ENCODE data around the gene SERHL2. TPM values are rescaled to one million over a fixed set of nuclear protein-coding genes. Genes with fewer than 3 reads are reported as not detected.
"Not testable (repeated sequence)": the region's sequence is repeated elsewhere in the genome, so short reads cannot be mapped to it uniquely, and the experiment has no call there.

The SERHL2 gene
- total RNA-seq, 1 experiment from 2014 or later: 0.66 TPM

DNA sequence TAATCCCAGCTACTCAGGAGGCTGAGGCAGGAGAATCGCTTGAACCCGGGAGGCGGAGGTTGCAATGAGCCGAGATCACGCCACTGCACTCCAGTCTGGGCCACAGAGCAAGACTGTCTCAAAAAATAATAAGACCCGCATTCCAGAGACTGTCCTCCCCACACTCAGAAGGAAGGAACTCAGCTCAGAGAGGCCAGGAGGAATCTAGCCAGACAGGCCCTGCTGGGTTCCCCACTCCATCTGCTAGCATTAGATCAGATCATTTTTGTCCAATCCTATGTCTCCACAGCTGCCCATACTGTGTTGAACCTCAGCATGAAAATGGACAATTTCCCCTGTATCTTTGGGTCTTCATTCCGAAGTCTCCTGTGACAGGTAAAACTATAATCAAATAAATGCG lies 24.3 kb upstream of the SERHL2 start:
- in situ Hi-C loops (cut with HindIII; ENCODE audit: low pct_unique_long_range_greater_than_20kb, low sequenced_read_pairs); DNase-seq (ENCODE audit: low read depth, low spot score): not testable (repeated sequence)

DNA sequence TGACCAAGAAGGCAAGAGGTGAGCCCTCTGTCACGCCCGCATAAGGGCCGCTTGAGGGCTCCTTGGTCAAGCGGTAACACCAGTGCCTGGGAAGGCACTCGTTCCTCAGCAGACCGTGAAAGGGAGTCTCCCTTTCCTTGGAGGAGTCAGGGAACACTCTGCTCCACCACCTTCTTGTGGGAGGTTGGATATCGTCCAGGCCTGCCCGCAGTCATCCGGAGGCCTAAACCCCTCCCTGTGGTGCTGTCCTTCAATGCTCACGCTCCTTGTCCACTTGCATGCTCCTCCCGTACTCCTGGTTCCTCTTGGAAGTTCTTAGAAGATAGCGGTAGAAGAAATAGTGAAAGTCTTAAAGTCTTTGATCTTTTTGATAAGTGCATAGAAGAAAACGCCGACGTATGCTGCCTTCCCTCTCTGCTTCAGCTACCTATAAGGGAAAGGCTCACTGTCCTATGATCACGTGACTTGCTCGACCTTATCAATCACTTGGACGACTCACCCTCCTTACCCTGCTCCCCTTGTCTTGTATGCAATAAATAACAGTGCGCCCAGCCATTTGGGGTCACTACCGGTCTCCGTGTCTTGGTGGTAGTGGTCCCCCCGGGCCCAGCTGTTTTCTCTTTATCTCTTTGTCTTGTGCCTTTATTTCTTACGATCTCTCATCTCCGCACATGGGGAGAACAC lies 22.2 kb upstream of the SERHL2 start:
- DNase-seq (ENCODE audit: low read depth, low spot score); in situ Hi-C loops (cut with HindIII; ENCODE audit: low pct_unique_long_range_greater_than_20kb, low sequenced_read_pairs): not testable (repeated sequence)

DNA sequence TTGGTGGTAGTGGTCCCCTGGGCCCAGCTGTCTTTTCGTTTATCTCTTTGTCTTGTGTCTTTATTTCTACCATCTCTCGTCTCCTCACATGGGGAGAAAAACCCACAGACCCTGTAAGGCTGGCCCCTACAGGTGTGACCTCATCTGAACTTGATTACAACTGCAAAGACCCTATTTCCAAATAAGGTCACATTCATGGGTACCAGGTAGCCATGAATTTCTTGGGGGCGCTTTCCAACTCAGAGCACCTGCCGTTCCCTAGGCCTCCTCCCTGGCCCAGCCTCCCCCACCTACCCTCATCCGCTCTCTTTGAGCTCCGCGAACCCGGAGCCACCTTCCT lies 20.1 kb upstream of the SERHL2 start:
- in situ Hi-C loops (cut with HindIII; ENCODE audit: low pct_unique_long_range_greater_than_20kb, low sequenced_read_pairs): no loop called here

DNA sequence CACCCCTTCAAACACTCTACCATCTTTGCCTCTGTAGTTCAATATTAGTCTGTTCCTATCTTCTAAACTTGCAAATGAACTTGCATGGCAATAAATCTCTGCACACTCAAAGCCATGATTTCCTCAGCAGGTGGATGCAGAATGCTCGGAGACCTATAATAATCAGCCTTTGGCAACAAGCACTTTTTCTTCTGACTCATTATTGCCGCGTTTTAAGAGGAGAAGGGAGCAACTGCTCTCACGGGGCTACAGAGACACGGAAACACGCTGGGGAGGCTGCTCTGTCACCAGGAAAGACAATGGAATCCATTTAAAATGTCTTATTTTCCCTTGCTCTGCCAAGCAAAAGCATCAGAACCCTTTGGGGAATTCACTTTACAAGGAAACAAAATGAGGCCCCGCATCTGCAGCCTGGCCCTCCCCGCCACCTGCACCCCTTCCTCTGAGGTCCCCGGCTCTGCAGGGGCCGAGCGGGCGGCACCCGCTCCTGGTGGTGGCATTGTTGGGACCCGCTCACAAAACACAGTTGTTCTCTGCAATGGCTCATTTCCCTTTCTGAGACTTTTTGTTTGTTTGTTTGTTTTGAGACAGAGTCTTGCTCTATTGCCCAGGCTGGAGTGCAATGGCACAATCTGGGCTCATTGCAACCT lies 18.5 kb upstream of the SERHL2 start:
- not testable (repeated sequence) for DNase-seq (ENCODE audit: low read depth, low spot score)

More for the DNA sequence above, 20.1 kb upstream of the SERHL2 start:
- no peak for DNase-seq (ENCODE audit: low read depth, low spot score)

DNA sequence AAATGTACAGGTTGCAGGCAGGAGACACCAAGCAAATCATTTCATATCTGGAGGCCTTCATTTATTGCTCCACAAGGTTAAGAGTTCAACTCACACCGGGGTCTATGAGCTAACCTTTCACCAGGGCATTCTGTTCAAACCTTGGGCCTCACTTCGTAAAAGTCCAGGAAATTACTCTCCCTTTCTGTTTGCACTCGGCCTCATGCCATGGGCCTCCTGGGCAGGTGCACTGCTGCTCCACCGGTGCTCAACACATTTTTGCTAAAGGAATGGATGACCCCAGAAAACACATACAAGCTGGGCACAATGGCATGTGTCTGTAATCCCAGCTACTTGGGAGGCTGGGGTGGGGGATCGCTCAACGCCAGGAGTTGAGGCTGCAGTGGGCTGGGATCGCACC lies 17.6 kb upstream of the SERHL2 start:
- in situ Hi-C loops (cut with HindIII; ENCODE audit: low pct_unique_long_range_greater_than_20kb, low sequenced_read_pairs): no loop called here
- no peak for DNase-seq (ENCODE audit: low read depth, low spot score)

More for the DNA sequence above, 18.5 kb upstream of the SERHL2 start:
- in situ Hi-C loops (cut with HindIII; ENCODE audit: low pct_unique_long_range_greater_than_20kb, low sequenced_read_pairs): not testable (repeated sequence)

DNA sequence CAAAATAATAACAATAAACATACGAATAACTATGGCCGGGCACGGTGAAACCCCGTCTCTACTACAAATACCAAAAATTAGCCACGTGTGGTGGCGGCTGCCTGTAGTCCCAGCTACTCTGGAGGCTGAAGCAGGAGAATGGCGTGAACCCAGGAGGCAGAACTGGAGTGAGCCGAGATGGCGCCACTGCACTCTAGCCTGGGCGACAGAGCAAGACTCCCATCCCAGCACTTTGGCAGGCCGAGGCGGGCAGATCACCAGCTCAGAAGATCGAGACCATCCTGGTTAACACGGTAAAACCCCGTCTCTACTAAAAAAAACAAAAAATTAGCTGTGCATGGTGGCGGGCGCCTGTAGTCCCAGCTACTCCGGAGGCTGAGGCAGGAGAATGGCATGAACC lies 17.1 kb upstream of the SERHL2 start:
- in situ Hi-C loops (cut with HindIII; ENCODE audit: low pct_unique_long_range_greater_than_20kb, low sequenced_read_pairs); DNase-seq (ENCODE audit: low read depth, low spot score): not testable (repeated sequence)

DNA sequence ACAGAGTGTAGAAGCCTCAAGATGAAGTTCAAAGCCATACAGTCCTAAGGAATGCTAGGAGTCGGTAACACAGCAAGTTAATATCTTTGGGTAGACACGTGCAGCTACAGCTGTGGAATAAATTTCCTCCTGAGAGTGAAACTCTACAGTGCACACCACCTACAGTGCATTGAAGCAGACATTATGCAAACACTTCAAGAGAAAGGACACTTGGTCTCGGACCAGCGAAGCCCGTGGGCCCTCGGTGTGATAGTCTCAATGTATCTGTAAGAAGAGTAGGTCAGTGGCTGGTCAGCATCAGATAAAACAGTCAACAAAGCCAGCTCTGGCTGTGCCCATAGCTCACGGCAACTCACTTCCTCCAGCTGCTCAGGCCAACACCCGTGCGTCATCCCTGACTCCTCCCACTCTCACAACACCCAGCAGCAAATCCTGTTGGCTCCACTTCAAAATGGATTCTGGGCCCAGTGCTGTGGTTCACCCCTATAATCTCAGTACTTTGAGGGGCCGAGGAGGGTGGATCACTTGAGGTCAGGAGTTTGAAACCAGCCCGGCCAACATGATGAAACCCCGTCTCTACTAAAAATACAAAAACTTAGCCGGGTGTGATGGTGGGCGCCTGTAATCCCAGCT lies 16.4 kb upstream of the SERHL2 start:
- in situ Hi-C loops (cut with HindIII; ENCODE audit: low pct_unique_long_range_greater_than_20kb, low sequenced_read_pairs); DNase-seq (ENCODE audit: low read depth, low spot score): not testable (repeated sequence)

DNA sequence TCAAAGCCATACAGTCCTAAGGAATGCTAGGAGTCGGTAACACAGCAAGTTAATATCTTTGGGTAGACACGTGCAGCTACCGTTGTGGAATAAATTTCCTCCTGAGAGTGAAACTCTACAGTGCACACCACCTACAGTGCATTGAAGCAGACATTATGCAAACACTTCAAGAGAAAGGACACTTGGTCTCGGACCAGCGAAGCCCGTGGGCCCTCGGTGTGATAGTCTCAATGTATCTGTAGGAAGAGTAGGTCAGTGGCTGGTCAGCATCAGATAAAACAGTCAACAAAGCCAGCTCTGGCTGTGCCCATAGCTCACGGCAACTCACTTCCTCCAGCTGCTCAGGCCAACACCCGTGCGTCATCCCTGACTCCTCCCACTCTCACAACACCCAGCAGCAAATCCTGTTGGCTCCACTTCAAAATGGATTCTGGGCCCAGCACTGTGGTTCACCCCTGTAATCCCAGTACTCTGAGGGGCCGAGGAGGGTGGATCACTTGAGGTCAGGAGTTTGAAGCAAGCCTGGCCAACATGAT lies 14.5 kb upstream of the SERHL2 start:
- in situ Hi-C loops (cut with HindIII; ENCODE audit: low pct_unique_long_range_greater_than_20kb, low sequenced_read_pairs); DNase-seq (ENCODE audit: low read depth, low spot score): not testable (repeated sequence)

DNA sequence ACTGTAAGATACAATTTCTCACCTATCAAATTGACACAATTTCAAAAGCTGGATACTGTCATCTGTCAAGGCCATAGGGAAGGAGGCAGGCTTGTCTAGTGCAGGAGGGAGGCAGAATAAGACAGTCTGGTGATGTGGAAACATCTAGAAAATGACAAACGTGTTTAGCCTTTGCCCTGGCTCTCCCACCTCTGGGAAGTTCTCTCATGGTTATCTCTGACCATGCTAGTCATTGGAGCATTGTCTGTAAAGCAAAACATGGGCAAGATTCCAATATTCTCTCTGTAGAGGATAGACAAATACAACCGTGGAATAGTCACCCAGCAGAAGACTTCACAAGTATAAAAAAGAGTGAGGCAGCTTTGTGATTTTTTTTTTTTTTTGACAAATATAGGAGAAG lies 9.1 kb upstream of the SERHL2 start:
- DNase-seq (ENCODE audit: low read depth, low spot score): no peak
- in situ Hi-C loops (cut with HindIII; ENCODE audit: low pct_unique_long_range_greater_than_20kb, low sequenced_read_pairs): no loop called here

DNA sequence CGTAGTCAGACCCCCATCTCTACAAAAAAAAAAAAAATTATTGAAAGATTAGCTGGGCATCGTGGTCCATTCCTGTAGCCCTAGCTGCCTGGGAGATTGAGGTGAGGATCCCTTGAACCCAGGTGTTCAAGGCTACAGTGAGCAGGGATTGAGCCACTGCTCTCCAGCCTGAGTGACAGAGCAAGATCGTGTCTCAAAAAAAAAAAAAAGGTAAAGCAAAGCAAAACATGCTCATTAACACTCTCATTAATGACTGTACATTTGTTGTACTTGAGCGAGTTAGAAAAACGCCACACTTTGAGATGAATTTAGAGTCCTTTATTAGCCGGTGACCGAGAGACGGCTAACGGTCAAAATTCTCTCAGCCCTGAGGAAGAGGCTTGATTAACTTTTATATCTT lies 6.2 kb upstream of the SERHL2 start:
- DNase-seq (ENCODE audit: low read depth, low spot score): no peak
- in situ Hi-C loops (cut with HindIII; ENCODE audit: low pct_unique_long_range_greater_than_20kb, low sequenced_read_pairs): no loop called here

DNA sequence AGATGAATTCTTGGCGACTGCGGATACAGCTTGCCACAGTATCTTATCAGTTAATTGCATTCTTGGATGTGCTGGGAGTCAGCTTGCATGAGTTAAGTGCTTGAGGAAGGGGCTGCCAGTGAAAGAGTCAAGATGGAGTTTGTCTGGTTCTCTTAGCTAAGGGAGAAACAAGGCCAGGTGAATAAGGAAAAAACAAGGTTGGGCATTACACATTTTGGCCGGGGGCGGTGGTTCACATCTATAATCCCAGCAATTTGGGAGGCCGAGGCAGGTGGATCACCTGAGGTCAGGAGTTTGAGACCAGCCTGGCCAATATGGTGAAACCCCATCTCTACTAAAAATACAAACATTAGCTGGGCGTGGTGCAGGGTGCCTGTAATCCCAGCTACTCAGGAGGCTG lies 5.6 kb upstream of the SERHL2 start:
- DNase-seq (ENCODE audit: low read depth, low spot score); in situ Hi-C loops (cut with HindIII; ENCODE audit: low pct_unique_long_range_greater_than_20kb, low sequenced_read_pairs): not testable (repeated sequence)

DNA sequence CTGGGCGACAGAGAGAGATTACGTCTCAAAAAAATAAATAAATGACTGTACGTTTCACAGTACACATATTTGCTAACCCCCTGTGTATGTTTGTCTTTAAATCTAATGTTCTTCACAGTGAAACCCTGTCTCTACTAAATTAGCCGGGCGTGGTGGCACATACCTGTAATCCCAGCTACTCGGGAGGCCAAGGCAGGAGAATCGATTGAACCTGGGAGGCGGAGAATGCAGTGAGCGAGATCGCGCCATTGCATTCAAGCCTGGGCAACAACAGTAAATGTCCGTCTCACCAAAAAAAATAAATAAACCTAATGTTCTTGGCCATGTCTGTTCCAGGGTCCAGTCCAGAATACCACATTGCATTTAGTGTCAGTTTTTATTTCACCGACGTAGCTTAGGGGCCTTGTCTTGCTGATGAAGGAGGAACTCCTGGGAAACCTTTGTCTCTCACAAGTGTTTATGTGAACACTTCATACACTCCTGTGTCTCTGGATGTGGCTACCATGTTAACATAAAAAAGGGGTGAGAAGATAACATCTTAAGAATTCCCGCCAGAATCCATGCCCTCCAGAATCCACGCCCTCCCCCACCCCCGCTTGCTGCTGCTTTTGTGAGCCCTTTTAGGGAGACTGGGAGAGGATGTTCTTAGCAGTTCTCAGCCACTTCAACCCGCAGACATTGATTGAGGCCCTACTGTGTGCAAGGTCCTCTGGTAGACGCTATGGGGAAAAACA lies 5.0 kb upstream of the SERHL2 start:
- no peak for DNase-seq (ENCODE audit: low read depth, low spot score)
- in situ Hi-C loops (cut with HindIII; ENCODE audit: low pct_unique_long_range_greater_than_20kb, low sequenced_read_pairs): no loop called here

DNA sequence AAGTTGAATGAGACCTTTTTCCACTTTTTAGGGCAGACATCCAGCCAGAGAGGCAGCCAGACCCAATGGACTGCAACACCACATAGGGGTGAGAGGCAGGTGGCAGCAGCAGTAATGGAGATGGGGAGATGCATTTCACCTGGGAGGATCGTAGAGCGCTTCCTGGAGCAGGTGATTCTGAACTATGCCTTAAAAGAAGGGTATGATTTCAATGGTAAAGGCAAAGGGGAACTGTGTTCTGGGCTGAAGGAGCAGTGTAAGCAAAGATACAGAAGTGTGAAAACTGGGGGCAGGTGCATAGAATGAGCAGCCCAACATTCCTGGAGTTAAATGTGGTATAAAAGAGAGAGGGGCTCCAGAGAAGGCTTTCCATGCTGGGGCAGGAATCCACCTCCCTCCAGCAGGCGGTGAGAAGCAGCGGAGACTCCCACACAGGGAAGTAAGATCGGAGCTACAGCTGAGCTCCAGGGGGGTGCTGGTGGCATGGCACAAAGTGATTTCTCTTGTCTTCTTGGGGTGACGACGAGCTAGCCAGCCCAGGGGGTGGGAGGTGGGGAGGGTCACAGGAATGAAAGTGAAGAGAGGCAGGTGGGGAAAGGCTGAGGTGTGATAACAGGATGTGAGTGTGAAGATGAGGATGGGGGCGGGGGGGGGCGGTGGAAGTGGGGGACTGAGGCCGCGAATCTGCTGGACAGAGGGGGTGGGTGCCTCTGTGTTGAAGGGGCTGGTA lies 4.3 kb upstream of the SERHL2 start:
- DNase-seq (ENCODE audit: low read depth, low spot score): no peak
- in situ Hi-C loops (cut with HindIII; ENCODE audit: low pct_unique_long_range_greater_than_20kb, low sequenced_read_pairs): no loop called here

DNA sequence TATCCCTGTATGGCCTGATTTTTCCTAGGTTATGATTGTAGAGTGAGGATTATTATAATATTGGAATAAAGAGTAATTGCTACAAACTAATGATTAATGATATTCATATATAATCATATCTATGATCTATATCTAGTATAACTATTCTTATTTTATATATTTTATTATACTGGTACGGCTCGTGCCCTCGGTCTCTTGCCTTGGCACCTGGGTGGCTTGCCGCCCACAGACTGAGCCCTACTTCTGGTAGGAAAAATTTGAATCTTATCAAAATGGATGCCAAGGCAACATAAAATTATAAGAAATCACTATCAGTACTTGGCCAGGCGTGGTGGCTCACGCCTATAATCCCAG lies 1.5 kb upstream of the SERHL2 start:
- DNase-seq (ENCODE audit: low read depth, low spot score); in situ Hi-C loops (cut with HindIII; ENCODE audit: low pct_unique_long_range_greater_than_20kb, low sequenced_read_pairs): not testable (repeated sequence)

DNA sequence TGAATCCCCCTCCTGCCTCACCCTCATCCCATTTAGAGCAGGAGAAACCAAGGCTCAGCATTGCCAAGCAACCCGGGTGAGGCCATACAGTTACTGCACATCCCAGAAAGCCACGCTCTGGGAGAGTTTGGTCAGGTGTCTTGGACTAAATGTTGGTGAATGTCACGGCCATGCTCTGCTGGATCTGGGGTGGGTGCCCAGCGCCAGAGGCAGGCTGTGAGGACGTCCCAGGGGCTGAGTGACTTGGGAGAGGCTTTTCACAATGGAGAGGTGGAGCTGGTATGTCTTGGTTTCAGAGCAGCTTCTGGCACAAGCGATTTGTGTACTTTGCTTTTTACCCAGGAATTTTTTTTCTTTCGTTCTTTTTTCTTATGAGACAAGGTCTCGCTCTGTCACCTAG lies 6.6 kb downstream of the SERHL2 start:
- DNase-seq (ENCODE audit: low read depth, low spot score): no peak
- in situ Hi-C loops (cut with HindIII; ENCODE audit: low pct_unique_long_range_greater_than_20kb, low sequenced_read_pairs): no loop called here

DNA sequence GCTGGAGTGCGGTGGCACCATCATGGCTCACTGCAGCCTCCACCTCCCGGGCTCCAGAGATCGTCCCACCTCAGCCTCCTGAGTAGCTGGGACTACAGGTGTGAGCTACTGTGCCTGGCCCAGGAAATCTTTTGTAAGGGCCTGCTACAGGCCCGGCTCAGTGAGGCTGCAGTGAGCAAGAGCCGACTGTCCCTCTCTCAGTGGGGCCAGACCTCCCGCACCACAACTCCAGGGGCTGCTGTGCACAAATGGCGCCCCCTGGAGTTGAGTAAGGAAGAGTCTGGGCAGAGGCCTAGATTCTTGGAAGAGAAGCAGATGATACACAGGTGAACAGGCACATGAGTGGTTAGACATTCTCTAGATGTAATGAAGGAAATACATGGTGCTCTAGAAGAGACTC lies 7.0 kb downstream of the SERHL2 start:
- in situ Hi-C loops (cut with HindIII; ENCODE audit: low pct_unique_long_range_greater_than_20kb, low sequenced_read_pairs): no loop called here
- DNase-seq (ENCODE audit: low read depth, low spot score): peak; percentile 61

DNA sequence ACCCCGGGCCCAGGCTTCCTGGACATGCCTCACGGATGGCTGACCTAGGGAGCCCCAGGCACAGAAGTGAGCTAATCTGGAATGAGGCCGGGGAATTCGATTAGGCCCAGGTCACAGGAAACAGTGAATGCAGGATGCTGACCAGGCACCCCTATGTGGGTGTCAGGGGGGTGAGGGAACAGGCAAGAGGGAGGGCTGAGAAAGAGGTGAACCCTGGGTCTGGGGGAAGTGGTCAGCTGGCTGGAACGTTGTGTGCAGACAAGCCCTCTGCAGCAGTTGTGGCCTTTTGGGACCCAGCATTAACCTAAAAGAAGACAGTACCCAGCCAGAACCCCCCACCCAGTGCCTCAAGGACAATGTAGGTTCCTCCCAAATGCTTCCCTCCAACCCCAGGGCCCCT lies 8.1 kb downstream of the SERHL2 start:
- DNase-seq (ENCODE audit: low read depth, low spot score): no peak
- in situ Hi-C loops (cut with HindIII; ENCODE audit: low pct_unique_long_range_greater_than_20kb, low sequenced_read_pairs): no loop called here

DNA sequence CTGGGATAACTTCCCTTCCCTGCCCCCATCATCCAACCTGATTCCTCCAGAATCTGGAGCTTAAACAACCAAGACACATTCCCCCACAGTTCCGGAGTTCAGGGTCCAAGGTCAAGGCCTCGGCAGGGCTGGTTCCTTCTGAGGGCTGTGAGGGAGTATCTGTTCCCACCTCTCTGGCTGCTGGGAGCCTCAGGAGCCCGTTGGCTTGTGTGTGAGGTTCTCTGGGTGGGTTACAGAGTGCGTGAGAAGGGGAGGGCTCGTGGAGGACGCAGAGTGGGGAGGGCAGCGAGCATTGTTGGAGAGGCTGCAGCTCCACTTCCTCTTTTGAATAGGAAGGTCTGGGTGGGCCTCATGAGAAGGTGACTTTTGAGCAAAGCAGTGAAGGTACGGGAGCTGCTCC lies 8.5 kb downstream of the SERHL2 start:
- no peak for DNase-seq (ENCODE audit: low read depth, low spot score)
- in situ Hi-C loops (cut with HindIII; ENCODE audit: low pct_unique_long_range_greater_than_20kb, low sequenced_read_pairs): no loop called here

Data from SK-MEL-5 (cell line).